ENCODE results near the gene TMEM266.

The TMEM266 gene

DNA sequence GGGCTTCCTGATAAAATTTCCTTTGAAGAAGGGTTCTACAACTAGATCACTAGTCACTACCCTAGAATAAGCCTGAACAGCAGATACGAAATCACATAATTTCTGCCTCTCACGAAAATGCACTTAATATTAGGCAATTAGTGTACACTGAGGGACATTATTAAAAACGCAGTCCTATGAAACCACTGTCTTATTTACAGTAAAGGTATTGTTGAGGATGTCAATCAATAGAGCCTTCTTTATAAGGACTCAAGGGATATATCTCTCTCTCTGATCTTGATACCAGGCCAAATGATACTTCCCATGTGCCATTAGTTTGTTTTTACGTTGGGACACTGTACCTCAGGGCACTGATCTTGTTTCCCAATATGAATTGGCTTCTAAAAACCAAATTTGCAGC is 191.9 kb downstream of the TMEM266 start:
- DNase-seq (ENCODE audit: low spot score), result no peak
- TF ChIP-seq, protein P1, sequence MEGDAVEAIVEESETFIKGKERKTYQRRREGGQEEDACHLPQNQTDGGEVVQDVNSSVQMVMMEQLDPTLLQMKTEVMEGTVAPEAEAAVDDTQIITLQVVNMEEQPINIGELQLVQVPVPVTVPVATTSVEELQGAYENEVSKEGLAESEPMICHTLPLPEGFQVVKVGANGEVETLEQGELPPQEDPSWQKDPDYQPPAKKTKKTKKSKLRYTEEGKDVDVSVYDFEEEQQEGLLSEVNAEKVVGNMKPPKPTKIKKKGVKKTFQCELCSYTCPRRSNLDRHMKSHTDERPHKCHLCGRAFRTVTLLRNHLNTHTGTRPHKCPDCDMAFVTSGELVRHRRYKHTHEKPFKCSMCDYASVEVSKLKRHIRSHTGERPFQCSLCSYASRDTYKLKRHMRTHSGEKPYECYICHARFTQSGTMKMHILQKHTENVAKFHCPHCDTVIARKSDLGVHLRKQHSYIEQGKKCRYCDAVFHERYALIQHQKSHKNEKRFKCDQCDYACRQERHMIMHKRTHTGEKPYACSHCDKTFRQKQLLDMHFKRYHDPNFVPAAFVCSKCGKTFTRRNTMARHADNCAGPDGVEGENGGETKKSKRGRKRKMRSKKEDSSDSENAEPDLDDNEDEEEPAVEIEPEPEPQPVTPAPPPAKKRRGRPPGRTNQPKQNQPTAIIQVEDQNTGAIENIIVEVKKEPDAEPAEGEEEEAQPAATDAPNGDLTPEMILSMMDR (IDR thresholded peaks at IDR 0.05; ENCODE audit: extremely low read depth, missing control alignments), result no peak

DNA sequence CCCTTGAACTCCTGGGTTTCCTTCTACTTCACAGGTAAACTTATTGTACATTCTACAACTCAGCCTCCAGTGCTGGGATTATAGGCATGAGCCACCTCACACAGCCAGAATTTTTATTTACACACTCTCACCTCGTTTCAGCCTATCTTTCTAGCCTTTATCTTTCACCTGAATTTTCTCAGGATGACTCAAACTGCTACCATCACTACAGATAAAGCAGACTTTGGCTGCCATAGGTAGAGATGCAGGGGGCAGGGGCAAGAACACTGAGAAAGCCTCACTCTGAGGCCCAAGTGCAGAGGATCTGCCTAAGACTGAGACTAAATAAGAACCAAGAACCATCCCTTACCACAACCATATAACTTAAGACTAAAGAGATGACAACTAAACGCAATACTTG is 192.5 kb downstream of the TMEM266 start:
- no peak for DNase-seq (ENCODE audit: low spot score)
- TF ChIP-seq, protein P1 (IDR thresholded peaks at IDR 0.05; ENCODE audit: extremely low read depth, missing control alignments), result no peak

DNA sequence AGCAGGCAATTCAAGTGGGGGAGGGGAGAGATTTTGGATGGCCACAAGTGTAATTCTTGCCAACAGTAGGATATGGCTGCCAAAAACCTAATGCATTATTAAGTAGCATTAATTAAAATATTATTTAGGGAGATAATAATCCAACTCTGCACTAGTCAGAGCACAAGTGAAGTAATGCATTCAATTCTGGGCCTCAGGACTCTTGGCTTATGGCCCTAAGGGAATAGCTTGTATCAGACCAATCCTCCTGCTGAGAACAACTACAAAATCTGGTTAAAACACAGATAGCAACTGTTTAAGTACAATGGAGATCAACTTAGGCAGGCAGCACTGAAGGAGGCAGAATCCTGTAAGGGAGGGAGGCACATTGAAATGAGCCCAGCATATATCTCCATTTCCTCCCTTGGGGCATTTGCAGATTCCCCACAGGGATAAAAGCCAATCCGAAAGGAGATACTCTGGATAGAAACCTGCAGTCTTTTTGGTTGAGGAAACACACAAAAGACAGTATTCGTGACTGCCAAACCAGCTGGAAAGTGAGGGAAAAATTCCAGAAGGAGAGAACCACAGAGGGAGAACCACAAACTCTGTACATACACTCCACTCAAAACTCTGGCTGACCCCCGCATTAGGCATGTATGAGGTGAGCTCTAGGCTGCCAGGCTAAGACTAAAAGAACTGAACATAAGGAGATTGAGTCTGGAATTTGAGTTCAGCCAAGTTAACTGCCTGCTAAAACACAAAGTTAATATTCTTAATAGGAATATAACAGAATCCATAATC is 194.1 kb downstream of the TMEM266 start:
- TF ChIP-seq, protein P1 (IDR thresholded peaks at IDR 0.05; ENCODE audit: extremely low read depth, missing control alignments), result no peak
- no peak for DNase-seq (ENCODE audit: low spot score)

All from GM20000 (cell line).